SHP77 (cell line): ENCODE measurements around the gene MYZAP.

ENCODE experiments used
- DNase-seq, 2 experiments: peaks; one replicate each; lab custom pipeline; 2025; lab: John Stamatoyannopoulos, UW

Gene MYZAP

DNA sequence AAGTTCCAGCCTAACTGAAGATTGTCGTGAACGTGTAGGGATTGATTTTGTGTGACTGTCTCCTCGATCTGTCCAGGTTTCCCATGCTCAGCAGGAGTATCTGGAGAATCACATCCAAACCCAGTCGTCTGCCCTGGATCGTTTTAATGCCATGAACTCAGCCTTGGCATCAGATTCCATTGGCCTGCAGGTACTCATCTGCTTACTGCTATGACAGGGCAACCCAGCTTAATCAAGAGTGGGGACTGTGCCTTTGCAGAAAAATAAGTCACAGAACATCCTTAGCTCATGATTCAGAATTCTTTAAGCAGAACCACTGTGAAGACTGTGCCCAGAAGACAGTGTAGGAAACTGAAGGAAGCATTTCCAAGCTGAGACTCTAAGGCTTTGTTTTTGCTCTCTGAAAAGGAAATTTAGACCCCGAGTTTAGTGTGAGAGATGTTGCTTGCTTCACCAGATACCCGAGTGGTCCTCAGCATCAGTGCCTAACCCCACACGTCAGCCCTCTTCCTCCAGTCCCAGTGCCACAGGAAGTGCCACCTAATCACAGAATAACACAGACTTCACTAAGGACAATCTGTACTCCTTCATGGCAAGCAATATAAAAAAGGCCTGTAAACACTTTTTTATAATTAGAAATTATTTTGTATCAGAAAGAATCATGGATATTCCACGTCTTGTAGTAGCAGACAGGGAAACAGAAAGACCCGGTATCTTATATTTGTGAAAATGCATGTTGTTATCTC, 34.2 kb downstream of the MYZAP start:
- no peak for DNase-seq

DNA sequence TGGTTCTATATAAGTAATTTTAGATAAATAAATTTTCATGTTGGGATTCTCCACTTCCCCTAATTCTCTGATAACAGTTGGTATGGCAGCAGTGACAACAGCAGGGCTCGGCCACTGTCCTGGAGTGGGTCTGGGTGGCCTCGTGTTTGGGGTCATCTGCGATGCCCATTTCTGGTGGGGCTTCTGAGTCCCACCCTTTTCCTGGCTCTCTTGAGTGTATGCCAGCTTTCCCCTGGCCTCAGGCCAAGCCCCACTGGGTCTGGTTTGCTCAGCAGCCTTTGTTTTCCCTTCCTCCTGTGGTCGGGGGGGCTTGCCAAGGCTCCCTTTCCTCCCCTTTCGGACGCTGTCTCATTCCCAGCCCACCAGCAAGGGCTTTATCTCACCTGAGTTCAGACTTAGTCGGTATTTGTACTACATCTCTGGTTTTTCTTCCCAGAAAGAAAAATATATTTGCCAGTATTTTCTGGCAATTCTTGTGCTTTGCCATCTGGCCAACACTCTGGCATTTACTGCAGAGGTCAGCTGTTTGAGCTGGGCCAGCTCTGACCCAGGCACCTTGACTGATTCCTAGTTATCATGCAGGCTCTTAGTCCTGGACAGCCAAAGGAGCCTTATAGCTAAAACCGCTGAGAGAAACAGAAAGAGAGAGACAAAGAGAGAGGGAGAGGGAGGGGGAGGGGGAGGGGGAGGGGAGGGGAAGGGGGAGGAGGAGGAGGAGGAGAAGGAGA, 35.2 kb downstream of the MYZAP start:
- DNase-seq, result no peak

- DNase-seq, result no peak
Observed at GRCh38 chr15:57631386-57632110, 39.8 kb downstream of the MYZAP start.

- no peak for DNase-seq
Observed at GRCh38 chr15:57634290-57634689, 42.6 kb downstream of the MYZAP start.

DNA sequence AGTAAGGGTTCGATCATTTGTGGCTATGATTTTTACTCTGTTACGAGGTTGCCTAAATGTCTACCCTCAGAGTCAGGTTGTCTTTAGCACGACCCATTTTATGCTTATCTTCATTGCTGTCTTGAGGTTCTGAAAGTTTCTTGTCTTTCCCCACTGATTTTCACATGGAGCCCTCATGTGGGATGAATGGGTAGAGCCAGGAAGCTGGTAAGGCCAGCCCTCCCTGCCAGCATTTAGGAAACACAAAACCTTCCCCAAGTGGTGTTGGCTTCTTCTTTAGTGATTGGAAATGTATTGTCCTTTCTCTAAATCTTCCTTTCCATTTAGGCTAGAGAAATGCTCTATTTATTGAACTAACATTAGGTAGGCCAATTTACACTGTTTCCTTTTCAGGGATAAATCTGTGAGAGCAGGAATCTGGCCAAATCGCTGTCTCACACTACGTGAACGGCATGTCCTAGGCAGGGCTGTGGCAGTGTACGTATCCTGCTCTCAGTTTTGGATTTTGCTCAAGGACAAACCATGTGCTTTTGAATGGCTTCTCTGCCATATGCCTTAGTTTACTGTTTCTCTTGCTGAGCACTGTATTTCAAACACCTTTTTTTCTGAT, 43.7 kb downstream of the MYZAP start:
- DNase-seq, result no peak

GRCh38 chr15:57637846-57638245, 46.1 kb downstream of the MYZAP start:
- DNase-seq, result no peak

GRCh38 chr15:57639306-57639705, 47.6 kb downstream of the MYZAP start:
- no peak for DNase-seq

GRCh38 chr15:57640930-57641682, 49.4 kb downstream of the MYZAP start:
- DNase-seq, result peak; percentile 25 to 50

DNA sequence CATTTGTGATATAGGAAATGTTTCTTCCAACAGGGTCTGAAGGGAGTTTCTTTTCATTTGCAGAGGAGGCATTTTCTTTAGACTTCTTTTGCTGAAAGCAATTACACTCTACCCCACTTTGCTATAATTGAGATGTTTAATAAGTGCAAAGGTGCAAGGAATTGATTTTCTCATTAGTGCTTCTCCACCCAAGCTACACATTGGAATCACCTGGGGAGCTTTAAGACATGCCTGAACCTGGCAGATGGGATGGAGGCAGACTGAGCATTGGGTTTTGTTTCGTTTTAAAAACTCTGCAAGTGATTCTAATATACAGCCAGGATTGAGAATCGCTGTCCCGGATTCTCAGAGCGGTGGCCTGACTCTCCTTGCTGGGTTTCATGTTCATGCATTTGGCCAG, 52.1 kb downstream of the MYZAP start:
- DNase-seq, result no peak

DNA sequence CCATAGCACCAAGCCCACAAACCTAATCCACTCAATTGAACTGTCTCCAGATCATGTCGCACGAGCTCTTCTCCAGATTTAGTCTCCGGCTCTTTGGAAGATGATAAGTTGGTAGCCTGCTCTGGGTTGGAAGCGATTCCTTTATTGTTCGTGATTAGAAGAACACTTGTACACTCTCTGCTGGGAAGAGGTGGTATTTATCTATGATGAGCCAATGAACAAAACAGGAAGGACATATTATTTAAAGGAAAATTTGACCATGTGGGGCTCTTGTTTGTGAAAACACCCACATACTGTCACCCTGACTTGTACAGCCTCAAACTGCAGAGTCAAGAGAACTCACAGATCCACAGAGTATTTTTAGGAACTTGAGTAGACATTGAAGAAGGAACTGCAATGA, 54.4 kb downstream of the MYZAP start:
- DNase-seq, result no peak

- no peak for DNase-seq
Observed at GRCh38 chr15:57647071-57647790, 55.5 kb downstream of the MYZAP start.

DNA sequence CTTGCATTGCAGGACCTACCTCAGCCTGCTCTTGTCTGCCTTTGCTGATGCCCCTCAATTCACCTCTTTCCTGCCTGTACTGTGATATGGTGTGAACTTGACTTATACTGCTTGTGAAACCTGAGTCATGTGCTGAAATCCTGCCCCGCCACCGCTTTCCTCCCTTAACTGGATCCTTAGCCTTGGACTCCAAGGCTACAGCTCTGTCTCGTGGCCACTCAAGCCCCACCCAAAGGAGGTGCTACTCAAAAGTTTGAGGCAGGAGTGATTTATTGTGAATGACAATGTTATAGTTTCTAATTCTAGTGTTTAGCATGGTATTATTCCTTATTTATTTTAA, 56.1 kb downstream of the MYZAP start:
- no peak for DNase-seq

DNA sequence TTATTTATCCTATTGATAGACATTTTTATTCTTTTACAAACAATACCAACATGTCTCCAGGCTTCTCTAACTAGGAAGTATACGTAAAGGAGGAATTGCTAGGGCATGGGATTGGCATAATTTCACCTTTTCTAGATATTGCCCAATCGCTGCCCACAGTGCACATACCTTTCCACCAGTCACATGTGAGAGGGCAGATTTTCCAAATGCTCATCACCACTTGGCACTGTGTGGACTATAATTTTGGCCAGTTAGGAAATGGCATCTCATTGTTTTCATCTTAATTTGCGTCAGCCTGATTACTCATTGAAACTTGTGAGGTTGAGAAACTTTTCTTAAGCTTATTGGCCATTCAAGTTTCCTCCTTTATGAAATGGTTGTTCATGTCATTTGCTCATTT, 57.4 kb downstream of the MYZAP start:
- DNase-seq, result no peak

DNA sequence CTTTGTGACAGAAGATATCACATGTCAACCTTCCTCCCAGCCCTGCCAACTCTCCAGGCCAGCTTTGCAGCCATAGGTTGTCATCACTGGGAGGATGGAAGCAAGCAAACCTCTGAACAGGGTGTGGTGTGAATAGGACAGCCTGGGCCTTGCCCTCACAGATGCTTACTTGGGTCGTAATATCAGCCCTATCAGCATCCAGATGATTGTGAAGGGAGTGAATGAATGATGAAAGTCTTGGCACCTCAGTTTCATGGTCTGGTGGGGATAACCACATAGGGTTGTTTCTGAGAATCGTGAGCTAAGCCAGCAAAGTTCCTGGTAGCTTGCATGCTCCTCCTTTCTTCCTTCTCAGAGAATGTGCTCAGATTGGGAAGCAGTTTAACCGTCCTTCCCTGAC, 59.7 kb downstream of the MYZAP start:
- no peak for DNase-seq

- no peak for DNase-seq
Observed at GRCh38 chr15:57652481-57652880, 60.8 kb downstream of the MYZAP start.

GRCh38 chr15:57654153-57654852, 62.6 kb downstream of the MYZAP start:
- DNase-seq, result no peak

DNA sequence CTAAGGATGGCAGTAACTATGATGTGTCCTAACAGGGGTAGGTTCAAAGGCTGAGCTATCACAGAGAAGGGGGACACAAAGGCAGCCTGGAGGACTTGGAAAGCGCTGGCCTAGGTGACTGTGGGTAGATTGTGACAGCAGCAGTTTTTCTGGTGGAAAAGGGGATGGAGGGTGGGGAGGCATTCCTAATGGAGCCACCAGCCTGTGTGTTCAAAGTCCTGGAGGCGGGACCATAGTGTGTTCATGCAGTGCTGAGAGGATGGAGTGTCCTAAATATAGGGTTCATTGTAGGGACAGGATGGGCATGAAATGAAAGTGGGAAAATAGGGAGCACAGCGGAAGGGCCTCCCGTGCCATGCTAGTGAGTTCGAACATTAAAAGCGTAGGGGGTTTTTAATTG, 63.3 kb downstream of the MYZAP start:
- DNase-seq, result no peak

DNA sequence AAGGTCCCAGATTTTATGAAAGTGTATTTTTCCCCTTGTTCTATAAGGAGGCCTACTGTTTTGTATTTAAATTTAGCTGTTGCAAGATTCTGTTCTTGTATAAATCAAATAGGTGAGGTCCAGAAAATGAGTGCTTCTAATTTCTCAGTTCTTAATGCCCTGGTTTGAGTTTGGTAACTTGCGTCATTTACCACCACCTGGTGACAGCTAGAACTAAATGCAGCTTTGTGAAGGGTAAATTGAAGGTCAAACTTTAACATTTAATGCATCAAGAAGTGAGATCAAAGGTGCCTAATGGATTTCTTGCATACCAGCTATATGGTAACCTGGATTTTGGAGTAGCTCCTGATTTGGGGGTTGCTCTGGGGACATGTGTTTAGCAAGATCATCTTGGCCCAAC, 64.1 kb downstream of the MYZAP start:
- no peak for DNase-seq

- no peak for DNase-seq
Observed at GRCh38 chr15:57656434-57656833, 64.7 kb downstream of the MYZAP start.

- no peak for DNase-seq
Observed at GRCh38 chr15:57657619-57658018, 65.9 kb downstream of the MYZAP start.
